Kidney glomerular epithelial cell (primary cell): ENCODE measurements around the gene ZMIZ1.

ENCODE experiments used
- DNase-seq: peaks from one replicate; lab custom pipeline; 2025; lab: John Stamatoyannopoulos, UW

ZMIZ1 gene

DNA sequence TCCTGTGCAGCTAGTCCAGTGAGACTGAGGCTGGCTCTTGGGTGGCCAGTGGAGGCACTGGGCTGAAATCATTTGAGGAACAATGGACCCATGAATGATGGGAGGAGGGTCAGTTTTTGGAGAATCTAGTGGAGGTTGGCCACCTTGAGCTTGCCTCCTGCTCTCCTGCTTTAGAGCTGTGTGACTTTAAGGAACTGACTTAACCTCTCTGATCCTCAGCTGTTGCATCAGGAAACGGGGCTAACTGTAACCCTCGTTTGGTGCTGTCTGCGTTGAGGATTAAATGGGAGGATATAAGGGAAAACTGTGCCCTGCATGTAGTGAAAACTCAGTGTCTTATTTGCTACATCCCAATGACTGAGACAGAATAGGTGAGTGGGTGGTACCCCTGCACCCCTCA, 163.1 kb downstream of the ZMIZ1 start:
- no peak for DNase-seq

DNA sequence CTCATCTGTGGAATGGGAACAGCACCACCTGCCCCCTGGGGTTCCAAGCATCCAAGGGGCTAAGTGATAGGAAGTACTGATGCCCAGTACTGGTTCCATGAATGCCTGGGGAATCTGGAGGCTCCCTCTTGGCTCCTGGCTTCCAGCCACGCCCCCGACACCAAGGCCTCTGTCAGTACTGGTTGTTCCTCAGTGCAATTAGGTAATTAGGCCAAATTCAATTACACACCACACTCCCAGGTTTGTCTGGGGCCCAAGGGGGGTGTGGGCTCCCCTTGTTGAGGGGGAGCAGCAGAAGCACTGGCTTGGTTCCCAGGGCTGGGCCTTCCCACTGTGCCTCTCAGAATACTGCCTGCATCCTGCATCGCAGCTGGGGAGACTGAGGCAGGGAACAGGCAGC, 164.1 kb downstream of the ZMIZ1 start:
- DNase-seq = no peak

DNA sequence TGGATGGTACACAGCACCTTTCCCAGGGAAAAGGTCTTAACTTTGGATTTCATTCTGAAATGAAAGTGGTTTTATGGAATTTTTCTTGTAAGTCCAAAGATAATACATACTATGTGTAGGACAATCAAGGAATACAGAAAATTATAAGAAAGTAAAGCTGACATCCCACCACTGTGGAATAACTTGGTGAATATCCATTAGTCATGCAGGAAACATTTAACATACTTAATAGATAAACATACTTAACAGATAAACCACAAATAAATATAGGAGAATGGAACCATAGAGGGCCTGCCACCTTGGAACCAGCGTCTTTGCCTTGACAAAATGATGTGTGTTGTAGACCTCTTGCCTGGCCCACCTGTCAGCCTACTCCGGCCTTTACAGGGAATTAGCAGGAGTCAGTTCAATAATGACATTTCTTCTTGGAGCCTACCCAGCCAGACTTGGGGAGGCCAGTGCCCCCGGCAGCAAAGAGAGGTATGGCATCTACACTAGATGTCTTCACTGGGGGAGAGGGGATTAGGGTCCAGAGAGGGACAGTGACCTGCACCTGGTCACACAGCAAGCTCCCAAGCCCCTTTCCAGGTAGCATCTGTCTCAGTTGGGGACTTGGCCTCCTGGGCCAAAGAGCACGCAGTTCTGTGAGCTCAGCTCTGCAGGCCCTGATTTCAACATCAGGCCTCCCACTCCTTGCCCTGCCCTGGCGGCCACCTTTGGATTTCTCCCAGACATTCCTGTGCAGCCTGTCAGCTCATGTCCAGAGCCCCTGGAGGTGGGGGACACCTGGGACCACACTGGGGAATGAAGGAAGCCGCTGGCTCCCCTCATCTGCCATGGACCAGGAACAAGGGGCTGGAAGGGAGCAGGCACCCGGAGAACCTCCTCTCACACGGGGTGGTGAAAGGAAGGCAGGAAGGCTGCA, 165.9 kb downstream of the ZMIZ1 start:
- no peak for DNase-seq

DNA sequence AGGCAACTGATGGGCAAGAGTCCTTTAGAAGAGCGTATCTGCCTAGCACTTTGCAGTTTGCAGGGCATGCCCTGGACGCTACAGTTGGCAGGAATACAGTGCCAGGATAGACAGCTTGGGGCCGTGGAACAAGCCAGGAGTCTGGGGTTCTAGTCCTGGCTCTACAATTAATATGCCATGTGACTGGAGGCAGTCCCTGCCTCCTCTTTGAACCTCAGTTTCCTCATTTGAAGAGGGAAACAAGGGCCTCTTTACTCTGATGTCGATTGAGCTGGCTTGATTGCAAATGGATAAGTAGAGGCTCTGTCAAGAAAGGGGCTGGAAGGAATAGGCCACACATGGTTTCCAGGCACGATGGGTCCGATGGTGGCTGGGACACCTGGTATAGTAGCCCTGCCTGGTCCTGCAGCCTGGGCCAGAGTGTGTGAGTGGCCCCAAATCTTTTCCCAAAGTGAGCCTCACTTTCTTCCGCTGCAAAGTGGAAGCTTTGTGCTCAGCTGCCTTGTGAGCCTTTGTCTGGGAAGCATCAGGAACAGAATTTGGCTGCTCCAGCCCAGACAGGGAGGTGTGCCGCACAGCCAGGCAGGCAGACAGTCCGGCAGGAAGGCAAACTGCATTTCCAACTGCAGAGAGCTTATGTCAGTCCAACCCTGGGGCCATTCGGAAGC, 167.1 kb downstream of the ZMIZ1 start:
- DNase-seq = no peak

DNA sequence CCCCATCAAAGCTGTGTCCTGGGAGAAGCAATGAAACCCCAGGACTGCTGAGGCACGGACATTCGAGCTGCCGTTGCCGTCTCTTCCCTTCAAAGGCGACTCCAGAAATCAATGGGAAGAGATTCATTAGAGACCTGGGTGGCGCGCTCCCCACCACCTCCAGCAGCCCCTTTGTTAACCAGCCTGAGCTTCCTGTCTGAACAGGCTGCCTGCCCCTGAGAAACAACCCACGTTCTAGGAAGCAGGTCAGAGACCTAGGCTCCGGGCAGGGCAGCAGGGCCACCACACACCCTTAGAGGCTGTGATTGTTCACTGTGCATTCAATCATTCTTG, 167.6 kb downstream of the ZMIZ1 start:
- DNase-seq = no peak

DNA sequence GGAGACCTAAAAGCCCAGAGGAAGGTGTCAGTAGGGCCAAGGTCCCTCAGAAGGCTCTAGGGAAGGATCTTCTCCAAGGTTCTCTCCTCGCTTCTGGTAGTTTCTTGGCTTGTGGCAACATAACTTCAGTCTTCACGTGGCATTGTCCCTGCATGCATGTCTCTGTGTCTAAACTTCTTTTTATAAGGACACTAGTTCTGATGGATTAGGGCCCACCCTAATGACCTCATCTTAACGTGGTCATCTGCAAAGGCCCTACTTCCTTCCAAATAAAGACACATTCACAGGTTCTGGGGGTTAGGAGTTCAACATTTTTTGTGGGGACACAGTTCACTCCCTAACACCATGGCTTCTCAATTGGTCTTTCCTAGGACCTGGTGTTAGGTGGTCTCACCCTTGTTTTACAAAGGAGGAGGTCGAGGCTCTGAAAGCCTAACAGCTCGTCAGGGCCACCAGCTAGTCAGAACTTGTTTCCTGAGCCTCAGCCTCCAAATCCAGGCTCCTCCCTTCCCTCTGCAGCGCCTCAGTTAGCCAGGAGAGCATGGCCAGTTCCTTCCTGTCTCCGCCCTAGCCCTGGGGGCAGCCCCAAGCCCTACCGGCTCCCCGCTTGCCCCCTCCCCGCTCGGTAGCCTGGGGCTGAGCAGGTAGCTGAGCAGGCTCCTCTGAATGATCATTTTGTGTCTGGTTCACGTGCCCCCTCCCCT, 168.8 kb downstream of the ZMIZ1 start:
- no peak for DNase-seq

DNA sequence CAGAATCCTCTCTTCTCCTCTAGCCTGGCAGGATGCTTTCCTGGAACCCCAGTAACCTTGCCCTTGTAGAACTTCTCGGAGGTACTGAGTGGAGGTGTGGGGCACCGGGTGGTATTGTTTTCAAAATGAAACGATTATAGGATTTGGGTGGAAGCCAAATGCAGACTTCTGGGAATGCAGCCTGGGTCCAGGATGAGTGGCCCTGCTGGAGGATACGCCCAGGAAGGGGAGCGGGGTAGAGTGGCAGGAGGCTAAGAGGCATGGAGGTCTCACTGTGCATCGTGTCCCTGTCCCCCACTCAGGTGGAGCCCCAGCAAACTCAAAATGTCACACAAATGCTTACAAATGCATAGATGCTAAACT, 169.4 kb downstream of the ZMIZ1 start:
- no peak for DNase-seq

DNA sequence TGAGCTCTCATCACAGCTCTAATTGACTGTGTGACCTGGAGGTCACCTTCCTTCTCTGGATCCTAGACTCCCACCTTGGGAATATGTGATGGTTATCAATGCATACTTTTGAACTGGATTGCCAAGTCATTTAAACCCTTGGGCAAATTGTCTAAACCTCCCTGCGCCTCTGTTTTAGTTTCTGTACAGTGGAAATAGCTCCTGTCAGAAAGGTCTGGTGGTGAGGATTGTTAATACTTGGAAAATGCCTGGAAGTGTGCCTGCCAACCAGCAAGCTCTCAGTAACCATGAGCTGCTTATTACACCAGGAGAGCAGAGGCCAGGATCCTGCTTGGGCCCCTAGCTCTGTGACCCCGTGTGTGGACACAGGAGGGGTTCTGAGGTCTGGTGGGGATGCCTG, 169.8 kb downstream of the ZMIZ1 start:
- DNase-seq = no peak

DNA sequence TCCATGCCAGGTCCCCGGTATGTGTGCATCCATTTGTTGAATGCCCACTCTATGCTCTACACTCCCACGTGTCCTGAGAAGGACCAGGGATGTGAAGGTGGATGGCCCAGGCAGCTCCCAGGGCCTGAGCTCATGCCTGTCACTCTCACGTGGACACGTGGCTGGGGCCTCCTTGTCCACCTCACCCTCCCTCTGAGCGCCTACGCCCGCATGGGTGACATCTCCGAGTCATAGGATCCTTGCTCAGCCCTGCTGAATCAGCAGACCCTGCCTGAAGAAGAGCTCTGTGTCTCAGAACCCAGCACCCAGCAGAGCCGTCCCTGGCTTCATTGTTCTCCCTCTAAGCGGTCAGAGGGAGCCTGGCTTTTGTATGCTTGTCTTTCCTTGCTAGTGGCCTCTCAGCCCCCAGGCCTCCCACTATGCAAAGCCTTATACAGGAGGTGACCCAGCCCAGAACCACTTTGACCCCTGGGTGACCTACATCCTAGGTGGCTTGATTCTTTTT, 170.6 kb downstream of the ZMIZ1 start:
- no peak for DNase-seq

DNA sequence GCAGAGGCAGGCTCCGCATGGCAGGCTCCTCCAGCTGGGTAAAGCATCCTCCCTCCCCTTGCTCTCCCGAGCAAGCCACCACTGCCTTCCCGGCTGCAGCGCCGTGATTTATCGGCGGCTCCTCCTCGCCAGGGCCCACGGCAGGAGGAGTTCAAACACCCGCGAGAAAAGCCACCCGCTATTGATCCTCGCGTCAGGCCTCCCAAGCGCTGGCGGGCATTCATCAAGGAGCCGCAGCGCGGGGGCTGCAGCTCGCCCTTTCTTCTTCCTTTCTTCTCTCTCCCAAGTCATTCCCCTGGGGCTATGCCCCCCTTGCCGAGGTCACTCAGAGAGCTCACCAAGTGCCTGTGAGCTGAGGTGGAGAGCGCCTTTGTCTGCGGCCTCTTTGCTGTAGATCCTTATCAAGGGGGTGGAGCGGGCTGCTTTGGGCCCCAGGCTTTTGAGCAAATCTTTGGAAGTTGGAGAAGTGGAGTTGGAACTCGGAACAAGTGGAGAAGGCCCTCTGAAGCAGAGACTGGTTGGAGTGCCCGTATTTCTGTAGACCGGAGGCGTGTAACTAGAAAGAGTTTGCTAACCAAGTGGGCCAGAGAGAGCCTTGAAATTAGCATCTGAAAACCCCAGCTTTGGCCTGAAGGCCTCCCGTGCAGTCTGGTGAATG, 171.3 kb downstream of the ZMIZ1 start:
- DNase-seq = no peak

DNA sequence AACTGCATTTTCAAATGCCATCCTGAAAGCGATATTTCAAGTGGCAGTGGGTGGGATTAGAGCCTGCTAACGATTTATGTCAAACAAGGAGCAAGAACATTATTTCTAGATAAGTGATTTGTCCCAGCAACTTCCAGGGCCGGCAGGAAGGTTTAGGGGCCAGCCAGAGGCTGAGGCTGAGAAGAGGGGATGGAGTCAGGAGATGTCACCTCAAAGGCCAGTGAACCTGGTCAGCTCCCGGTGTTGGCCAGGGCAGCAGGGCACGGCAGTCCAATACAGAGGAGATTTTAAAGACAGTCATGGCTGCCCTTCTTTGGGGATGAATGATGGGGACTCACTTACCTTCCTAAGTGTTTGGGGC, 172.8 kb downstream of the ZMIZ1 start:
- DNase-seq = no peak

DNA sequence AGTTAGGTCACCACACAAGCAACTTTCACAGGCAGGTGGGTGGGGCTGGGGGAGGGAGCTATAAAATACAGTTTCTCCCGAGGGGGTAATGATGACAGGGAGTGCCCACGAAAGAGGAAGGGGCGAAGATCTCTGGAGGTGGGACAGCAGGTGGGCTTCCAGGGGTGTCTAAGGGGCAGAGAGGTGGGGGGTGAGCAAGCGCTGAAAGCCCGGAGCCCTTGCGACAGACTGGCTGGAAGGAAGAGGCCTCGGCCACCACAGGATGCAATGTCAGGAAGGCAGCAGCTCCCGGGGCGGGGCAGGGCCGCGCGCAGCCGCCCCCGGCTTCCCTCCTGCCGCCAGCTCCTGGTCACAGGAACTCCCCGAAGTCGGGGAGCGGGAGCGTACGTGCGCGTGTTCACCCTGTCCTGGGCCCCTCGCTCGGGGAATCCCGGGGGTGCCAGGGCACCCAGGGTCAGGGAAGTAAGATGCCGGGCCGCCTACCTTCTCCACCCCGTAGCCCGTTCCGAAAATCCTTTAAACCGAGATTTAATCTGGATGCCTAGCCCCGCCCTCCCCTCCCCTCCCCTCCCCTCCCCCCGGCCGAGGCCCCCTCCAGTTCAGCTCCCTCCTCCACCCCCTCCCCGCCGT, 173.3 kb downstream of the ZMIZ1 start:
- DNase-seq = no peak

DNA sequence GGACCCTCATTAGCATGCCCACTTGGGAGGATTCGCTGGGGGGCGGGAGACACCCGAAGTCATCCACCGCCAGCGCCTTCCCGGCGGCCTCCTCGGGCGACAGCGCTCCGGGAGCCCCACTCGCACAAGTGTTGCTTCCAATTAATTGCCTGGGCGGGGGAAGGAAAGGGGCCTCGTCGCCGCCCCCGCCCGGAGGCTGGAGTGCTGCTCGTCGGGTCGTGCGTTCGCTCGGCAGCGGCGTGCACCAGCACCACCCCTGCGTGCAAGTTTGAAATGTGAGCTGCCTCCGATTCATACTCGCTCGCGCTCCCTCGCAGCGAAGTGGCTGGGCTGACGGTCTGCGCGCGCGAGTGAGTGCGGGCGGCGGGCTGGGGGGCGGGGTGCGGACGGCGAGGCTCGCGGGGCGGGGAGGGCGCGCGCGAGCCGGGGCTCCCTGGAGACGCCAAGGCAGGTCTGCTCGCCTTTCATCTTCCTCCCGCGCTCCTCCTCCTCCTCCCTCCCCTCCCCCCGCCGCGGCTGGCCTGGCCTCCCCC, 173.9 kb downstream of the ZMIZ1 start:
- peak; percentile 11 for DNase-seq

DNA sequence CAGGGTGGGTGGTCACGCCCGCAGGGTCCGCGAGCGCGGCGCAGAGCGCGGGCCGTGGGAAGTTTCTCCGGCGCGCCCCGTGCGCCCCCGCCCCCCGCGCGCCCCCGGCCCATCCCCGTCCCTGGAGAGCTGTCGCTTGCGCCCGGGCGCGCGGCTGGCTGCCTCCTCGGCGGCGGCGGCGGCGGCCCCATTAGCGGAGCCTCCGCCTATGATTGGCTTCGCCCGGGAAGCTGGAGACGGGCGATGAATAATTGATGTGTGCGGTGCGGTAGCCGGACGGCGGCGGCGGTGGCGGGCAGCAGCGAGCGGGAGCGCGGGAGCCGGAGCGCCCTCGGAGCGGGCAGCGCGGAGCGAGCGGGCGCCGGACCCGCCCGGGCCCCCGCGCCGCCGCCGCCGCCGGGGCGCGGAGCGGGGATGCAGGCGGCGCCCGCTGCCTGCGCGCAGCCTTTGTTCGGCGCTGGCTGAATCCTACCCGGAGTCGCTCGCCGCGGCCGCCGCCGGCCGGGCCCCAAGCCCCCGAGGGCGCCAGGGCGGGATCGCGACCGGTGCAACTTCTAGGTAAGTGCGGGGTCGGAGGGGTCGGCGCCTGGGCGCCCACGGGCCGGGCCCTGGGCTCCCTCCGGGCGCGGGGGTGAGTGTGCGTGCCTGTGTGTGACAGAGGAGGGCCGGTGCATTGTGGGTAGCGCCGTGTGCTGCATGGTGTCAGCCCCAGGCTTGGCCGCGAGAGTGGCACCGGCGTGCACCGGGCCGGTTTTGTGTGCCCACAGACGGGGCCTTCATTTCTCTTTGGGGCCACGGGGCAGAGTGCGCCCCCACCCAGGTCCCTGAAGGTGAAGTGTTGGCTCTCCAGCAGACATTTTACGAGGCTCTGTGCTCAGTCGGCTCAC, 174.7 kb downstream of the ZMIZ1 start:
- DNase-seq = no peak

DNA sequence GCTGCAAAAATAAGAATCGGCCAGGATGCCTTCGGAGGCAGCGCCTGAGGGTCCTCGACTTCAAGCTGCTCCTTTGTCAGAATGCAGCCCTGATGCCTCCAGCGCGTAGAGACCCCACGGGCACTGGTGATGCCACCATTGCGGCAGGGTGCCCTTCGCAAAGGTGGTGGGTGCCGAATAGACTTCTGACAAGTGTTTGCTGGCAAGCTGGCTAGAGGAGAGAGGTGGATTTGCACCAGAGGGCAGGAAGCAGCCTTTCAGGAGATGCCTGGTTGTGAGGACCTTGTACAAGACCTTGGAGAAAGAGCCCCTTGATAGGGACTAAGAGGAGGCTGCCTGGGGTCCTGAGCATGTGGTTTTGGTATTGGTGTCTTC, 175.3 kb downstream of the ZMIZ1 start:
- DNase-seq = no peak

DNA sequence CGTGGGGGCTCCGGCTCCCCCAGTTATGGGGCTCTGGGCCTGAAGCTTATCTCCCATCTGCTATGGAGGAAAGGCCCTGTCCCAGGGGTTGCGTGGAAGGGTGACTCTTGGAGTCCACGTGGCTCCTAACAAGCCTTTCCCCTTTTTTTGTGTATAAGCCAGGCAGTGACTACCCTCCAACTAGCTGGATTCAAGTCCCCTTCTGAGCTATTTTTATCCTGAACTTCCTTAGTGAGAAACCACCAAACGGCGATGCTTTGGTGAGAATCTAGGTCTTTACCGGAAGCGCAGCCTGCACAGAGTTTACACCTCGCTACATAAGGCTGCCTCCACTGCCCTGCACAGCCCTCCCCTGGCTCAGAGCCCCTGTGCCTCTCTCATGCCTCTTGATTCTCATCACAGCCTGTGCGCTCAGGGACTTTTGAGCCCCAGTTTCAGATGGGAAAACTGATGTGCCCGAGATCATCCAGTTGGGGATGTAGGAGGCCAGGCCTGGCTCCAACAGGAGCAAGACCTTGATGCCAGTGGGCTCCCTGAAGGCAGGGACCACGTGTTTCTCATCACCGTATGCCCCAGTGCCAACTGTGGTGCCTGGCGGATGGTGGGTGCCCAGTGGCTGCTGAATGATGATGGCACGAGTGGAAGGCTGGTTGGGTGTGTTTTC, 176.2 kb downstream of the ZMIZ1 start:
- no peak for DNase-seq

DNA sequence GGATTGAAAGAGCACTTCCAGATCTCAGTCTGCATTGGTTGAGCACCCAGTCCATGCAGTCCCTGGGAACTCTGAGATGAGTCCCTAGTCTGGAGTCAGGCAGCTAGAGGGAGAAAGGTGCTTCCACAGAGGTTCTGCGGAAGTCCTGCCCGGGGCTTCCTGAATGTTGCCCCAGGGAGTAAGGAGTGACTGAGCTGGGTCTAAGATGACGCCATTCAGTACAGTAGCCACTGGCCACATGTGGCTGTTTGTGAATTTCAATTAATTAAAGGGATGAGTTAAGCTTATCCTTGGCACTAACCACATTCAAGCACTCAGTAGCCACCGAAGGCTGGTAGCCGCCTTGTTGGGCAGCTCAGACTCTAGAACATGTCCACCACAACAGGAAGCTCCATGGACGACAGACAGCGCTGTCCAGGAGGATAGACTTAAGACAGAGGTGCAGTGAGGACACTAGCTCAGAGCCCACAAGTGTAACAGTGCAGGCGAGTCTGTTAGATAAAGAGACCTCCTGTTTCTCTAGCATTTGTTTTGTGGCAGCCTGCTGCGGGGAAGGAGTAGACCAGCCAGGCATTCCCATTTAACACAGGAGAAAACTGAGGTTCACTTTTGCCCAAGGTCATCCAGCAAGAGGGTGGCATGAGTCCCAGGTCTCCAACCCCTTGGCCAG, 176.9 kb downstream of the ZMIZ1 start:
- no peak for DNase-seq

DNA sequence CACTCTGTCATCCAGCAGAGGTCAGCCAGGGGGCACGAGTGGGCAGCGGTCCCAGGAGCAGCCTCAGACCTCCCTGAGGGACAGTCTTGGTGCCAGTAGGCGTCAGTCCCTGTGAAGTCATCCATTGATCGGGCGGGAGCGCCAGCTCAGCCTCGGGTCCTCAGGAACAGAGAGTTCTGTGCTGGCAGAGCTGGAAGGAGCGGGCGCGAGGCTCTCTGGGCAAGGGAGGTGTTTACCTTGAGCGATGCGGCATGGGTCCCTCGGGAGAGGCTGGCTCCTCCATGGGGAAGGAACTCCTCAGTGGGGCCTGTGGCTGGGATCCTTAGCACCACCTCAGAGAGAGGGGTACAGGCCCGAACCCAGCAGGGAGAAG, 177.4 kb downstream of the ZMIZ1 start:
- DNase-seq = no peak

DNA sequence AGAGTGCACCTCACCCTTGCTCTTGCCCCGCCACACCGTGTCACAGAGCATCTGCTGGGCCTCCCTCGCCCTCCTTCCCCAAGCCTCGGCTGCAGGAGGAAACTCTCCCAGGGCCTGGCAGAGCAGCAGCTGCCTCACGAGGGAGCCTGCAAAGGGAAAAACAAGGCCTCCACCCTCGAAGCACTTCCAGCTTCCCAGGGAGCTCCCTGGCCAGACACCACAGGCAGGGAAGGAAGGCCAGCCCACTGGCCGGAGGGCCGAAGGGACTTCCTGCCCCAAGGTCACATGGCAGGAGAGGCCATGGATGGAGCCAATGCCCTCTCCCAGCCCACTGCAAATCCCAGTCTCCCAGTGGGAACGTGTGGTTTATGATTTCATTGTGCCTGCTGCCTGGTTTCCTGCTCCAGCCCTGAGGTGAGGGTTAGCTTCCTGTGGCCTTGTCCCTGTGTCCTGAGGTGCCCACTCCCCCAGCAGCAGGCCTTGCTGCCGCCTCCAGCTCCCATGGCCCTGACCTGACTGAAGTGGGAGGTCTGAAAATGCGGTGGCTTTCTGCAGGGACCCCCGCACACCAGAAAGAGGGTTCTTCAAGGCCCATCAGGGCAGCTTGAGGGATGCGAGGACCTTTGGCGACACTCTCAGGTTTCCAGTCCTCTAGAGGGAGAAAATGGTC, 178.0 kb downstream of the ZMIZ1 start:
- DNase-seq = no peak
